GM12891 (cell line): ENCODE data around the gene NISCH.
"Not testable (repeated sequence)": the region's sequence is repeated elsewhere in the genome, so short reads cannot be mapped to it uniquely, and the experiment has no call there.

Experiments used
- DNase-seq: peaks from one replicate; pipeline ENCODE4 v3.0.0; 2011; ENCODE audit warnings: low spot score; ENCODE audit not compliant: insufficient read length
- FAIRE-seq: peaks from 2 replicates; lab custom pipeline; 2011; peaks lifted over from hg19 to GRCh38; lab: Jason Lieb, UNC
- PAX5 ChIP-seq: IDR thresholded peaks from 2 replicates; pipeline ENCODE4 v1.6.1; 2011; ENCODE audit warnings: low read length, moderate library complexity, mild to moderate bottlenecking; ENCODE audit not compliant: insufficient read depth, severe bottlenecking
- POLR2A ChIP-seq: IDR thresholded peaks from 2 replicates; pipeline ENCODE4 v1.6.1; 2011; ENCODE audit warnings: low read depth, low read length, control low read depth
- POLR2AphosphoS5 ChIP-seq: IDR thresholded peaks from 2 replicates; pipeline ENCODE4 v1.6.1; 2011; ENCODE audit warnings: low read depth, low read length, control low read depth
- POU2F2 ChIP-seq: IDR thresholded peaks from 2 replicates; pipeline ENCODE4 v1.6.1; 2011; ENCODE audit warnings: low read depth, mild to moderate bottlenecking, control low read depth, low read length, moderate library complexity
- SPI1 ChIP-seq: IDR thresholded peaks from 2 replicates; pipeline ENCODE4 v1.6.1; 2011; ENCODE audit warnings: low read depth, low read length, control low read depth
- TAF1 ChIP-seq: IDR thresholded peaks from 2 replicates; pipeline ENCODE4 v1.6.1; 2011; ENCODE audit warnings: low read depth, low read length, control low read depth

Gene NISCH

GRCh38 chr3:52524258-52524751, 68.9 kb downstream of the NISCH start:
- no peak for FAIRE-seq
- no peak for DNase-seq
- TF ChIP-seq TAF1 (no peak), POLR2A (no peak), POU2F2 (no peak), POLR2AphosphoS5 (no peak), SPI1 (no peak), PAX5 (no peak)

- TF ChIP-seq POLR2A = no peak
- TF ChIP-seq POLR2AphosphoS5 = no peak
- TF ChIP-seq SPI1 = no peak
- TF ChIP-seq TAF1 = no peak
- TF ChIP-seq PAX5 = no peak
- TF ChIP-seq POU2F2 = no peak
- DNase-seq (no peak), FAIRE-seq (no peak)
Measured at GRCh38 chr3:52524752-52525679, 69.6 kb downstream of the NISCH start.

GRCh38 chr3:52525680-52526561, 70.5 kb downstream of the NISCH start:
- TF ChIP-seq TAF1 (no peak), POLR2A (no peak), PAX5 (no peak), POLR2AphosphoS5 (no peak), SPI1 (no peak), POU2F2 (no peak)
- FAIRE-seq = no peak
- no peak for DNase-seq

GRCh38 chr3:52526671-52527038, 71.3 kb downstream of the NISCH start:
- DNase-seq, FAIRE-seq: not testable (repeated sequence)

- TF ChIP-seq TAF1 (no peak), POU2F2 (no peak), POLR2AphosphoS5 (no peak), POLR2A (no peak), PAX5 (no peak), SPI1 (no peak)
- DNase-seq = no peak
- FAIRE-seq = no peak
Measured at GRCh38 chr3:52527039-52527731, 71.8 kb downstream of the NISCH start.

GRCh38 chr3:52527732-52528585, 72.6 kb downstream of the NISCH start:
- no peak for FAIRE-seq
- no peak for DNase-seq
- no peak for TF ChIP-seq POU2F2
- TF ChIP-seq POLR2A = no peak
- no peak for TF ChIP-seq TAF1
- TF ChIP-seq PAX5 = no peak
- TF ChIP-seq POLR2AphosphoS5 = no peak
- no peak for TF ChIP-seq SPI1

- DNase-seq (no peak), FAIRE-seq (no peak)
- TF ChIP-seq POLR2A (no peak), POU2F2 (no peak), TAF1 (no peak), PAX5 (no peak), POLR2AphosphoS5 (no peak), SPI1 (no peak)
Measured at GRCh38 chr3:52528586-52529375, 73.4 kb downstream of the NISCH start.
